T1000 (cell line): ENCODE data around the gene CALML4.
"Not testable (repeated sequence)": the region's sequence is repeated elsewhere in the genome, so short reads cannot be mapped to it uniquely, and the experiment has no call there.

Experiments used
- DNase-seq: peaks from one replicate; lab custom pipeline; 2025; ENCODE audit warnings: mixed read lengths; lab: John Stamatoyannopoulos, UW

Gene CALML4

DNA sequence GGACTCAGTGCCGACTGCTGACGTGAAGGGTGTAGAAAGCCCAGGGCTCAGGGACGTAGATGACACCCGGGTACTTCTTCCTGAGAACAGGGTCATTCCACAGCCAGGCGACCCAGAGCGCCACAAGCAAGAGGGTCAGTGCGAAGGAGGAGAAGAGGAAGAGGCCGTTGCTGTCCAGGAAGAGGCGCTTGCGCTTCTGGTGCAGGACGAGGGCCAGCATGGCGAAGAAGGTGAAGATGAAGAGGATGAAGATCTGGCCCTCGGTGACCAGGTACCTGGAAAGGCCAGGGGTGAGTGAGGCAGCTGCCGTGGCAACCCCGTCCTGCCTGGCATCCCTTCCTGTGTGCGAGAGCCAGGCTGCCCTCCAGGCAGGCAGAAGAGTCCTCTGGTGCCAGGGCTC, 3.0 kb upstream of the CALML4 start:
- no peak for DNase-seq

DNA sequence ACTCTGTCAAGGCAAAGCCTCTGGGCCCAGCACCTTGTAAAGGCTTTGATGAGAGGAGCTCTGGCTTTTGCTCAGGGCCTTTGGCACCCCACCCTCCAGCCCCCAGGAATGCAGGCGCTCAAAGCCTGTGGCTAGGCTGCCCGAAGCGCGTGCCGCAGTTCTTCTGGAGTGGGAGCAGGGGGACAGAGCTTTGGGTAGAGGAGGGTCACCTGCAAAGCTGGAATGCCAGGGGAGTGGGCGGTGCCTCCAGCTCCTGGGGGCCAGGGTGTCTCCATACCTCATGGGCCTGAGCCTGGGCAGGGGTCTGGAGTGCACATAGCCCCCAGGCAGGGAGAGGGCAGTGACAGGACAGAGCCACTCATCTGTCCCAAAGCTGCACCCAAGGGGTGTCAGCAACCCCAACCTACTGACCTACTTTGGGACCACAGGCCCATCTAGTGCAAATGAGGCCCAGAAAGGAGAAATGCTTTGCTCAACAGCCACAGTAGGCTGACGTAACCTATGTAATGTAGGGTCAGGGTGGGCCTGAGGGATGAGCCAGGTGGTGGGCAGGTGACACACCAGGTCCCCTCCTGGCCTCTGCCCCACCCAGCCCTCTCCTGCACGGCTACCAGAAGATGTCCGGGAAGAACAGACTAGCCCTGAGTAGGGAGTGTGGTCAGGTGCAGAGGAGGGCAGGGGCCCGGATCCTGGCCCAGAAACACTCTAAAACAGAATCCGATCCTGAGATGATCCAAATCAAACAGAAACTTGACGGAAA, 2.2 kb upstream of the CALML4 start:
- no peak for DNase-seq

DNA sequence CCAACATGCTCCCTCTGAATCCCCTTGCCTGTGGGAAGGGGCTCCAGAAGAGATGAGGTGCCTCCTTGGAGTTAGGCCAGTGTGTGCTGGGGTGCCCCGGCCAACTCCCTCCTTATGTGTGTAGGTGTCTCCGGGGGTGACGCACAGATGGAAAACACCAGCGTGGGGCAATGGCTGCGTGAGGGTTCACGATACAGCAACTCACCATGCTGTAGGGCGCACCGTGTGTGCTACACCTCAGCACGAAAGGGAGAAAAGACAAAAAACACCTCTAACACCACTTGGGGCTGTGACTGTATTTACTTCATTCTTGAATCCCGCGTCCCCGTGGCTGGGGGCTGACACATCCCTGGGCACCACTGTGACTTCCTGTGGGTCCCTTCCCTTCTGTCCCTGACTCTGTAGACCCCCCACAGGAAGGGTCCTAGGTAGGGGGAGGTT, 1.6 kb upstream of the CALML4 start:
- no peak for DNase-seq

DNA sequence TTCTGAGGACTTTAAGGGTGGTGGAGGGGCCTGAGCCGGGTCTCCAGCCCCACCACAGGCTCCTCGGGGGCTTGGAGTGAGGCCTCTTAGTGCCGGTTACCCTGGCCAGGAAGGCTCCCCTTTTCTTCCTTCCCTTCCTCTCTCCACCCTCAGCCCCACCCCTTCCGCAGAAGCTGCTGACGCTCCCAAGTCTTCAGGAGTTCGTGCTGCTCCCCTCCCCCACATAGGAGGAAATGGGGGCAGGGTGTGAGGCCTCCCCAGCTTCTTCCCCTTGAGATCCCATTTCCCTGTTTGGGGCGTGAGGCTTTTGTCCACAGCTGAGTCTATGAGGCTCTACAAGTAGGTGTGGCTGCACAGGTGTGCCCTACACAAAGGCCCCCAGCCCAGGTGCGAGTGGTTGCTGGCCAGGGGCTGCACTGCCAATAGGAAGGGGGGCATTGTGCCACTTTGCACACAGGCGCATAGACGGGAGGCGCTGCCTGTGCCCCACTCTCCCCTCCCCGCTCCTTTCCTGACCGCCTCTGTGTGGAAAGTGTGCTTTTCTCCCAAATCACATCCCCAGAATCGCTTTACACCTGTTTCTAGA, 915 bp upstream of the CALML4 start:
- no peak for DNase-seq

DNA sequence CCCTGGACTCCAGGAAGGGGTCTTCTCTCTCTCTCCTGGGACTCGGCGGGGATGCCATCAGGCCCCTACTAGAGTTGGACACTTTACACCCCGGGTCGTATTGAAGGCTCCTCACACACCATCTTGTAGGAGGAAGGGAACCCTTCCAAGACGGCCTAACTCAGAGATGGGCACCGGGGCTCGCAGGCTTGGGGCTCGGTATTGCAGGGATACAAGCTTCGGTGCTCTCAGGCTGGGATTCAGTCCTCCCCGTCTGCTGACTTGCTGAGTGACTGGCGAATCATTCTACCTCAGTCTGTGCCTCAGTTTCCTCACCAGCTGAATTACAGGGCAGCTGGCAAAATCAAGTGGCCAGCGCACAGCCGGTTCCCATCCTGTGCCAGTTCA, 419 bp upstream of the CALML4 start:
- DNase-seq, result no peak

DNA sequence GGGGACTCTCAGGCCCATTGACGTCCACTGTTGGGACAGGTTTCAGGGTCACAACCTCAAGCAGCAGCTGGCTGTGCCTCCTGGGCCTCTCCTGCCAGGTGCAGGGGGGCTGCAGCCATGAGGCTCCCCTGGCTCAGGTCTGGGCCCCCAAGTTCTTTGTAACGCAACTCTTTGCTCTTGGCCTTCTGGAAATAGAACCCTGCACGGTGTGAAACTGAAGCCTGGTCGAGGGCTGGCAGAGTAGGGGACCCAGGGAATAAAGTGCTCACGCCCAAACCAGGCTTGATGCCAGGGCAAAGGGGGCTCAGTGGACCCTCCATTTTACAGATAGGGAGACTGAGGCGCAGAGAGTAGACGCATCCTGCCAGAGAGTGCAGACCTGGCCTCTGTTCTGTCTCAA, 771 bp downstream of the CALML4 start:
- no peak for DNase-seq

DNA sequence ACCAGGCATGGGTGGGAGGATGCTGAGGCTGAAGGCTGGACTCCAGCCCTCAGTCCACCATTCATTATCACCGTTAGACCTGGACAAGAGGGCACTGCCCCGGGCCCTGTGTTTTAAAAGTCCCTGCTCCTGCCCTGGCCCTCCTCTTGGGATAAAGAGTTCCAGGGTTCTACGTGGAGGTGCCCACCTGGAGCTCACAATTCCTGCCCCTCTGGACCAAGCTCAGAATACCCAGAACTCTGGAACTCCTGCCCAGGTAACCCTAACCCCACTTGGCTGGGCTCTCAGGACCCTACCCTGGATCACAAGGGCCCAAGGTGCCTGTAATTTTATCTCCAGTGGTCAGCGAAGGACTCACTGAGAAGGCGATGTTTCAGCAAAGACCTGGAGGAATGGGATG, 1.2 kb downstream of the CALML4 start:
- no peak for DNase-seq

DNA sequence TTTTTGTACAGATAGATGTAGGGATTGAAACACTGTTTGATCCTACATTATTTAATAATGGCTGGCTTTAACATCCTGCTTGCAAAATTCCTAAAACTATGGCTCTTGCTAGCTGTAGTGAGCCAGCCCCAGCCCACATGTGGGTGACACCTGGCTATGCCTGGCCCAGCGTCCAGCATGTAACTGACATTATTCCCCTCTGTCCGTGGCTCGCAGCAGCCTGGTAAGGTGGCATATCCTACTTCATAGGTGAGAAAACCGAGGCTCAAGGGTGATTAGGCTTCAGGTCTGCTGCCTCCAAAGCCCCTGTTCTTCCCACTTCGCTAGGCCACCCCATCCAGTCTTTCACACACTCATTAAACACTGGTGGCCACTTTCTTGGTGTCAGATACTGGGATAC, 1.6 kb downstream of the CALML4 start:
- DNase-seq, result no peak

DNA sequence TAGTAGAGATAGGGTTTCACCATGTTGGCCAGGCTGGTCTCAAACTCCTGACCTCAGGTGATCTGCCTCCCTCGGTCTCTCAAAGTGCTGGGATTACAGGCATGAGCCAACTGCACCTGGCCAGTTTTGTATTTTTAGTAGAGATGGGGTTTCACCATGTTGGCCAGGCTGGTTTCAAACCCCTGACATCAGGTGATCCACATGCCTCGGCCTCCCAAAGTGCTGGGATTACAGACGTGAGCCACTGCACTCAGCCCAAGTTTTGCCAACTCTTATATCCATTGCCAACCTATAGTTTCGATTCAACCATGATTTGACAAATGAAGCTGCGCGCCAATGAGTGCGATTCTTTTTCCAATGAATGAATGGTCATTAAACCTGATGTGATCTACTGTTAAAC, 2.1 kb downstream of the CALML4 start:
- not testable (repeated sequence) for DNase-seq

DNA sequence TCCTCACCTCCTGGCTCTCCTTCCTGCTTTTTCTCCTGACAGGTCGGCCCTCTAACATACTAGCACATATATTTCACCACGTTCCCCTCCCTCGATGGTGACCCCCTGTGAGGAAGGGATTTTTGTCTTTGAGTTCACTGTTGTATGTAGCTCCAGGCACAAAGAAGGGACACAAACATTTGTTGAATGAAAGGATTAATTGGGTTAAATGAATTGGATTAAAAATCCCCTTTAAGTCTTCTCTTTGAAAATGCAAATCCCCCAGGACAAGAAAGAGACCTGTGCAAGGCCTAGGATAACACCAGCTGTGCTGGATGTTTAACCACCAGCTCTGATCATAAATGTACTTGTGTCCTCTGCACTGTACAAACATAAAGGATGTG, 3.3 kb downstream of the CALML4 start:
- DNase-seq, result no peak

DNA sequence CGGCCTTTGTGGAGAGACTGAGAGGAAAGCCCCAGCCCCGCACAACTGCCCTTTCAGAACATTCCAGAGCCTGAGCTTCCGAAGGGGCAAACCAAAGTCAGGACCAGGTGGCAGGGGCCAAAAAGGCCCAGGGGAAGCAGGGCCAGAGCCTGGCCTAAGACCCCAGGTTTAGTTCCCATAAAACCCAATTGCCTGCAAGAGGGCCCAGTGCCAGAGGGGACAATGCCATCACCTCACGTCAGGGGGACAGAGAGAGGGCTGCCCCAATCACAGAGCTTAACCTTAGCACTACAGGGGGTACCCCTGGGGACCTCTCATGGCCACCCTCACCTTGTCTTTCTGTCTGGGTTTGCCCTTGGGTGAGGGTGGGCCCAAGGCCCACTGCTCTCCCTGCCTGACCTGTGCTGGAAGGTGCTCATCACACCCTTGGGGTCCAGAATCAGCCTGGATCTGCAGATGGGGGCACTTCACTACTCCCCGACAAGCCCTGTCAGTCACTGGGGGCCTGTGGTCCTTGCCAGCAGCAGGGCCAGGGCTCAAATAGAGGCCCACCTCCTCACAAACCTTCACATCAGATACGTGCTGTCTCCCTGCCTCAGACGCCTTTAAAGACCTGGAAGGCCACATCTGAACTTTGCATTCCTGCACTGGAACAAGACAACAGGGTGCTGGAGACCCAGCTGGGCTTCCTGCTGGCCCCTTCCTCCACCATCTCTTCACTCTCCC, 3.8 kb downstream of the CALML4 start:
- DNase-seq, result no peak

DNA sequence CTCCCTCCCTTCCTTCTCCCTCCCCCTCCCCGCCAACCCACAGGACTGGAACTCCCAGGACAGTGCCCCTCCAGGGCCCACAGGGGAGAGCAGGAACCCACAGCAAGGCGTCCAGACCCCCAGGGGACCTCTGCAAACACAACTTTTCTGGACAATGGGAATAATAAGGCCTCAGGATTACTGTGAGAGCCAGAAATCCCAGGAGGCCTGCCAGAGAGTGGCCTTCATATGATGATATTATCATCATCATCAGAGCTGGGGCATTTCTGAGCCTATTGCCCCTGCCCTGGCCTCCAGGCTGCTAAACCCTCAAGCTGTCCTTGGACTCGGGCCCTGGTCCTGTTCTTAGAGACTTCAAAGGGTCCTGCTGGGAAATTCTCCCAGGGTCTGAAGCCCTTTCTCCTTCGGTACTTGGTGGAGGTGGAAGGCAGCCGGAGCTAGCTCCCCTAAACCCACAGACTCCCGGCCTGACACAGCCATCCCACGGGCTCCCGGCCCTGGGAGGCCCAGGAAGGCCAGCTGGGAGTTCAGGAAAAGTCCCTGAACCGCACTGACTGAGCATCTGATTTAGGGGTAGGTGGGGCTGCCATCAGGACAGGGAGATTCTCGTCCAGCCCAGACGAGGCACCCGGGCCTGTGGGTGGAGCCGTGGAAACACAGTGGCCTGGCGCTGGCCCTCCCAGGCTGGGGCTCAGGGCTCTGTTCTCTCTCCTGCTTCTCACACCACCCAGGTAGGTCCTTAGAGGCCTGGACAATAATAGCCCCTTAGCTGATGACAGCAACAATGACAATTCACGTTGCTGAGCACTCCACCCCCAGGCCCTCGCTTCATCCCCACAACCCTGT, 4.9 kb downstream of the CALML4 start:
- no peak for DNase-seq

DNA sequence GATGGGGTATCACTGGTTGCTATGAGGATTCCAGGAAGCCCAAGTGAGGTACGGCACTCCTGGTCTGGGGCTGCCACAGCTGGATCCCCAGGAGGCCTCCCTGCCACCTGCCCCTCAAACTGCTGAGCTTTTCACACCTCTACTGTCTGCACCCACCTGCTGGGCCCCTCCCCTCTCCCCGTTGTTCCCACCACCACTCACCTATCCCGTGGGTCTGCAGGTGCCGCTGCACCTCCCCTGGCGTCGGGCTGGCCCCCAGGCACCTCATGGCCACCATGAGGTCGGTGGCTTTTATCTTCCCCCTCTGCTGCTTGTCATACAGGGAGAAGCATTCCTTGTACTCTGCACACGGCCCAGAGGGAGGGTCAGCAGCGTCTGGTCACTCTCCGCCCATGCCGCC, 5.8 kb downstream of the CALML4 start:
- no peak for DNase-seq

DNA sequence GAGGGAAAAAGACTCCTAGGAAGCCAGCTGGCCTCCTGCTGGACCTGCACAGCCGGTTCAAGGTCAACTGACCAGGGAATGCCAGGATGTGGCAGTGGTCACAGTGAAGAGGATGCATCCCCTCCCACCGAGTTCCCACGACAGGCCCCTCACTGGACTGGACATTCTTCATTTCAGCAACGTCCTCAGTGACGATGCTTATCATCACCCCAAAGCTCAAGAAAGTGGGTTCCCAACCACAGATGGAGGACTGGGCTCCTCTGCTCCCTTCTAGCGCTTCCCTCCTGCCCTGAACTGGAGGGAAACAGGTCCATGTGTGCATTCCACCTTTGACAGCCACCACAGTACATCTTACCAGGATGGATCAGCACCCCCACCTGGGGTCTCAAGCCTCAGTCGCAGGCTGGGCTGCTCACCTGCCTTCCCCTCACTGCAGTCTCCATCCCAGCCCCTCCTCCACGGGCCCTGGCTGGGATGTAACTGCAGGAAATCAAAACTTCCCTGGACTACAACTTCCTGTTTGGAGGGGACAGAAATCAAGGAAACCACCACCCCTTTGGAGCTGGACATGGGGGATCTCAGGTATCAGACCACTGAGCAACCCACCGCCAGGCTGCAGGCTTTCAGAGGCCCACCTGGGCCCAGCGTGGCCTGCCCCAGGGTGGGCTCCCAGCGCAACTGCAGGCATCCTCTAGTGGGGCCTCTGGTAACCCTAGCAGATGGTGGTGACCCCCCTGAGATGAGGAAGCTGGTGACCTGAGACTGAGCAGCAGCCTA, 7.3 kb downstream of the CALML4 start:
- DNase-seq, result no peak

DNA sequence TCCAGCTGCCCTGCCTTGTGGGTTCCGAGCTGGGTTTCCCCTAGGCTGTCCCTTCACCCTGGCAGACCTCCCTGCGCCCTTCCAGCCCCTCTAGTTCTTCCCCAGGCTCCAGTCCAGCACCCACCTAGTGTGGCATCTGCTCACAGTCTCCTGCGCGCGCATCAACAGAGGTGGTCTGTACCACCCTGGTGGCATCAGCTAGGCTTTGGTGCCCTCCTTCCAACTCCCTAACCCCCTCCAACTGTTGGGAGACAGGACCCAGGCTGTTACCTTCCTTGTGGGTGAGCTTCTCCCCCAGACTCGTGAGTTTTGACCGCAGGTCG, 8.0 kb downstream of the CALML4 start:
- DNase-seq, result no peak

DNA sequence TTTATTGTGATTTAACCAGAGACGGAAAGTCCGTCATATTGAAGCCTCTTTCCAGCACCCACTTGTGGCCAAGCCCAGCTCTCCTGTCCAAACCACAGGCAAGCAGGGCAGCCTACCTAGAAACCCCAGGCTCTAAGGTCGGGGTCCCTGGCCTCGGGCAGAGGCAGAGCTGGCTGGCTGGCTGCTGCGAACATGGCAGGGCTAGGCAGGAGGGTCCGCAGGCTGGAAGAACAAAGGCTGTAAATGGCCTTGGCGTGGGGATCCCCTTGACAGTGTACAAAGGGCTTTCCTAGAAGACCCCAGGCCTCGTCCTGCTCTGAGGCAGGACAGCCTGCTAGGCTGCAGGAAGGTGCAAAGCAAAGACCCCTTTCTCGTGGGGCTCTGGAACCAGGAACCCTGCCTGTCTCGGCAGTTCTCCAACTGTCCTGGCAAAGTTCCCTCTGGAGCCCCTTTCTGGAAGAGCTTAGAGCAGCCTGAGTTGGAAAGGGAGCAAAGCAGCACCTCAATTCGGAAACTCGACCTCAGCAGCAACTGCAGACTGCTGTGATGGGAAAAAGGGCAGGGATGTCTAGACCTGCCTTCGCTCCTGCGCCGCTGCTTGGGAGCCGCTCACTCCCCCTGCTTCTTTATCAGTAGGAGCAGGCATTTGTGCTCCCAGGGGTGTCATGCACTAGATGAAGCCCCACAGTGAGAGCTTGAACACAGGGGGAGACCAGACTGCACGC, 8.5 kb downstream of the CALML4 start:
- no peak for DNase-seq

DNA sequence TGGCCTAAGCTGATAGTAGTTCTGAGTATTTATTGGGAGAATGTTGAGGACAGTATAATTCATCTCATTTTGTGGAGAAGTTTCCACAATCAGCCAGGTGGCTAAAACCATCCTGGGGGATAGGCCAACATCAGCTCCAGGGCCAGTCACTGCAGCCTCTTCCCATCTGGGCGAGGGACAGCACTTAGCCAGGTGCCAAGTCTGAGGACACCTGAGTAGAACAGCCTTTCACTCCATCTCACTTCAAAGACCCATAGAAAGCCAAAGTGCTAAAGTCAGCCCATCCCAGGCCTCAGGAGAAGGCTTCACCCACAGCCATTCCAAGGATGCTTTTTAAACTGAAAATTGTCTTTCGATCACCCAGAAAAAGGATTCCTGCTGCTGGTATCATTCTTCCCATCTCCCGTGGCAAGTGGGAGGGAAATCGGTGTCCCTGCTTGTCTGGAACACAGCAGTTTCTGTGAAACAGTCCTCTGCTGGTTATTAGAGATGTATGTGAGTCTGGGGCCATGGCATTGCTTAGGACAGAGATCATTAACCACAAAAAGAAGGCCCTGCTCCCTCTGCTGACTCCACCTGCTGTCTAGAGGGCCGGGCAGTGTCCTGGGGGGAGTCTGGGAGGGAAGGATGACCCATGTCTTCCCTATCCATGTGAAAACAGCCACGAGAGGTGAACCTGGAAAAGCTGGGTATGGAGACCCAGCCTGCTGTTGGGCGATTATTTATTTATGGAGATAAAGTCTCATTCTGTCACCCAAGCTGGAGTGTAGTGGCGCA, 9.6 kb downstream of the CALML4 start:
- no peak for DNase-seq

DNA sequence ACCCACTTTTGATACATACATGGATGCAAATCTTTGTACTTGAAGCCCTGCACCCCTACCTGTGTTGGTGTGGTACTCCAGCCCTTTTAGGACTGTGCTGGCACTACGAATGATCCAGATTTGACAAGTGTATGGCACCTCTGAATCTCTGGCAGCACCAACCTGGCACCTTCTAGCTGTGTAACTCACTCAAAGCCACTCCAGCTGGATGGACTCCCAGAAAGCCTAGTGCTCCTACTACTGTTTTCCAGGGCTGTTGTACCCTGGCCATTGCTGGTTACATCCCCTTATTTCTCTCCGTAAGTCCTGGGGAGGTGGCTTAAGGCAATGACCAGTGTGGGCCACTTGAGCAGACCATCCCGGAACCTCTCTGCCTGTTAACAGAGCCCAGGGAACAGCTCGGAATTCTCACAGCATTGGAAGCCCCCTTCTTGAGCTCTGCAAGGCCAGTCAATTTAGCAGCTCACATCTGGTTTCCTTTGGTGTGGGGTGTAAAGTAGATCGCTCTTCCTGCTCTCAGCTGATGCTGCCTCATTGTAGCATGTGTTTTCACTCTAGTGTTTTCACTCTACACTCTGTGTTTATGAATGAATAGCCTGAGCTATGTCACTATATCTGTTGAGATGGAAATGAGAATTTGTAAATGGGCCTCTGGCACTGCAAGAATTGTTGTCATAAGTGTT, 12.2 kb downstream of the CALML4 start:
- DNase-seq, result no peak

DNA sequence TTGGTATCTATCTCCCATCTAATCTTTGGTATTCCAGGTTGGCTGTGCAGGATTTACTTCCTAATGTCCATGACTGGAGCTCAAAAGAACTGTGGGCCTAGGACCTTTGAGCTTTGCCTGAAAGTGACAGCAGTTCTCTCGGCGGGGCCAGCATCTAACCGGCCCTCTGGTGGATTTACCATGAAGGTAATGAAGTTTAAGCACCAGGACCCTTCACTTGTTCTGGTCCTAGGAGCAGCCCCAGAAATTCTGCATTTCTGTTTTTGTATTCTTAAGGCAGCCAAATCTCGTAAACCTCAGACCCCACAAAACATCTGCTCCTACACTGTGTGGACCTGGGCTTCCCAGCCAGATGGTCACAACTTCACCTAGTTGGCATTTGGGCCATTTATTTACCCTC, 13.0 kb downstream of the CALML4 start:
- no peak for DNase-seq

DNA sequence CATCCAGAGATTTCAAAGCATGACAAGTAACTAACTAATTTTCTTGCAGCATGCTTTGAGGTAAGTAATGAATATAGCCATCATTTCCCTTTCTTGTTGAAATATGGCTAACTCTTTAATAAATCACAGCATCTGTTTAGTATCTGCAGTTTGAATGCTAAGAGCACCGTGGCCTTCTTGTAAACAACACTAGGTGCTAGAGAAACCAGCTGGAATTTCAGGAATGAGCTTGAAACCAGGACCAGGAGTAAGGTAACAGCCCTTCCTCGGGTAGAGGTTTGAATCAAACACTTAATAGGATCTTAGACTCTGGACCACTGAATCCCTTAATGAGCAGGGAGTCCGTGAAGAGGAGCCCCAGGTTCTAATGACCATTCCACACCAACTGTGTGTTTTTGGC, 13.6 kb downstream of the CALML4 start:
- DNase-seq, result no peak
